Skeletal muscle cell (primary cell): ENCODE results near the gene MMP7.

ENCODE experiments used
- DNase-seq: peaks from one replicate; pipeline ENCODE4 v3.0.0-alpha.2; 2010; ENCODE audit warnings: low read depth
- H3K4me3 ChIP-seq: 2 replicates; pipeline ENCODE4 v1.5.1; 2011; ENCODE audit warnings: low read depth, mild to moderate bottlenecking, control low read depth, low read length, moderate library complexity

Gene MMP7

DNA sequence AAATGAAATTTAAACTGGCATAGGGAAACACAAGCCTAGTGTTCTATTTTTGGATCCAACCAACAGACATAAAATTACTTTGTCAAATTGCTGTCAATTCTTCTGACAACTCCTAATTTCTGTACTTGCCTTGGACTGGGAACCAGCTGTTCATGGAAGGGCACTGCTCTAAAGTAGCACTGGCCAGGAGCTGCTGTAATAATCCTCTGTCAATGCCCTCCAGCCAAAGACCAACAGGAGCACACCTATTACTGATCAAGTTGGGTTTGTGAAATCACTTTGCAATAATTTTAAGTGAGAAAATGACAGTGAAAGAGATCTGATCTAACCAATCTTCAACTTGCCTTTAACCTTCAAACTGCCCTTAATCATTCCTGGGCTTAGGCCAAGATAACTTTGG, 59.1 kb downstream of the MMP7 start:
- no peak overlapping the region for H3K4me3 ChIP-seq
- no peak for DNase-seq
